Neural cell (in vitro differentiated cells): ENCODE data around the gene CR1. TPM values are rescaled to one million over a fixed set of nuclear protein-coding genes. Genes with fewer than 3 reads are reported as not detected.

Experiments
- polyA plus RNA-seq: library from polyadenylated mRNA; depleted of rRNA; stranded (reverse); fragments of >200 nt; gene quantifications from 2 replicates; pipeline ENCODE4 v1.2.3, GENCODE V29; 2014

The CR1 gene
- polyA plus RNA-seq, 1 donor from 2014 or later: not detected

Other genes with a start within 250 kb of the CR1 start
- gene CD55, start 174.5 kb upstream of the CR1 start, polyA plus RNA-seq: 1.3 and 1.4 TPM in 2 replicates
- not detected in 2 replicates for gene CR2, start 41.8 kb upstream of the CR1 start, polyA plus RNA-seq
- not detected in 2 replicates for gene CR1L, start 149.0 kb downstream of the CR1 start, polyA plus RNA-seq